Large intestine (tissue), 3 donors: Measurements from ENCODE around the gene SENP7. TPM values are rescaled to one million over a fixed set of nuclear protein-coding genes. Genes with fewer than 3 reads are reported as not detected.
"Not testable (repeated sequence)": the region's sequence is repeated elsewhere in the genome, so short reads cannot be mapped to it uniquely, and the experiment has no call there.

ENCODE experiments used
- DNase-seq, 2 donors: peaks; one replicate each; pipeline versions ENCODE4 v3.0.0 to v3.0.0-alpha.2; 2013
- H3K27ac ChIP-seq: one replicate; pipeline ENCODE4 v1.5.1; 2013; ENCODE audit warnings: low read length
- H3K27me3 ChIP-seq: 2 replicates; pipeline ENCODE4 v1.6.1; 2013; ENCODE audit warnings: low read length; ENCODE audit not compliant: control insufficient read depth, insufficient read depth
- H3K36me3 ChIP-seq: 2 replicates; pipeline ENCODE4 v1.6.1; 2013; ENCODE audit warnings: low read length; ENCODE audit not compliant: control insufficient read depth, insufficient read depth
- H3K4me1 ChIP-seq: one replicate; pipeline ENCODE4 v1.6.1; 2013; ENCODE audit warnings: low read length; ENCODE audit not compliant: control insufficient read depth, insufficient read depth
- H3K4me3 ChIP-seq: one replicate; pipeline ENCODE4 v1.5.1; 2013; ENCODE audit warnings: low read length
- H3K9me3 ChIP-seq: one replicate; pipeline ENCODE4 v1.6.1; 2013; ENCODE audit warnings: mild to moderate bottlenecking, low read depth, low read length, moderate library complexity; ENCODE audit not compliant: control insufficient read depth
- WGBS: methylation state at CpG from one replicate; pipeline ENCODE4 v1.1.5; 2013; ENCODE audit warnings: low lambda C conversion rate; ENCODE audit not compliant: insufficient coverage; 5-methylcytosine and 5-hydroxymethylcytosine counted together
- polyA plus RNA-seq: library from polyadenylated mRNA; unstranded; fragments of 120-200 nt; gene quantifications from one replicate; pipeline ENCODE4 v1.2.1, GENCODE V29; 2013

SENP7 gene
- polyA plus RNA-seq, 1 donor = 41.1 TPM

DNA sequence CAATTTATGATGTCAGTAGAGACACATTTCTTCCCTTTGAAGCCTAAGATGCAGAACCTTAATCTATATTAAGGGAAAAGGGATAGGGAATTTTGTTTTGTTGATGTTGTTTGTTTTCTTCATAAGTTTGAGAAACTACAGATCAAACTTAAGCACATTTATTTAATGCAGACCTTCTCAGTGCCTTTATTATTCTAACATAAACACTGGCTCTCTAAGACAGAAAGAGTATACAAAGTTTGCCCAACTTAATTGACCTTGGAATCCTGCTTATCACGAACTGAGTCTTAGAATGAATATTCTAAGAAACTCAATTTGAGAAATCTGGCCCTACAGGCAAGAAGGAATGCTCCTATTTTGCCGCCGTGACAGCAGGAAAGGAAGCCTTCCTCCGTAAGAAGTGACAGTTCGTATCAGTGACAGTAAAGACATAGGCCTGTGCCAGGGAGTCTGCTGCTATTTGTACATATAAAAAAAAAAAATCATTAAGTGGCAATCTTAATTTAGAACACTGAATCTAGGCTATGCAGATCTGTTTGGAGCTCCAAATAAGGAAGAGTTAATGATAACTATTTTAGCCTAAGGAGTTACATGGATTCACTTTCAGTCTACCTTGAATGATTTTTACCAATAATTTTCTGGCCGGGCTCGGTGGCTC is 183.9 kb downstream of the SENP7 start:
- H3K27me3 ChIP-seq = no peaks in the 10 kb centered on the region
- no peaks in the 10 kb centered on the region for H3K4me1 ChIP-seq
- no peak overlapping the region for H3K4me3 ChIP-seq
- no peaks in the 10 kb centered on the region for H3K9me3 ChIP-seq
- peaks cover 21% of the 10 kb centered on the region for H3K36me3 ChIP-seq
- H3K27ac ChIP-seq = no peak overlapping the region
- no peak for DNase-seq
- WGBS = 86% methylated on average over 4 of the region's 7 CpGs

DNA sequence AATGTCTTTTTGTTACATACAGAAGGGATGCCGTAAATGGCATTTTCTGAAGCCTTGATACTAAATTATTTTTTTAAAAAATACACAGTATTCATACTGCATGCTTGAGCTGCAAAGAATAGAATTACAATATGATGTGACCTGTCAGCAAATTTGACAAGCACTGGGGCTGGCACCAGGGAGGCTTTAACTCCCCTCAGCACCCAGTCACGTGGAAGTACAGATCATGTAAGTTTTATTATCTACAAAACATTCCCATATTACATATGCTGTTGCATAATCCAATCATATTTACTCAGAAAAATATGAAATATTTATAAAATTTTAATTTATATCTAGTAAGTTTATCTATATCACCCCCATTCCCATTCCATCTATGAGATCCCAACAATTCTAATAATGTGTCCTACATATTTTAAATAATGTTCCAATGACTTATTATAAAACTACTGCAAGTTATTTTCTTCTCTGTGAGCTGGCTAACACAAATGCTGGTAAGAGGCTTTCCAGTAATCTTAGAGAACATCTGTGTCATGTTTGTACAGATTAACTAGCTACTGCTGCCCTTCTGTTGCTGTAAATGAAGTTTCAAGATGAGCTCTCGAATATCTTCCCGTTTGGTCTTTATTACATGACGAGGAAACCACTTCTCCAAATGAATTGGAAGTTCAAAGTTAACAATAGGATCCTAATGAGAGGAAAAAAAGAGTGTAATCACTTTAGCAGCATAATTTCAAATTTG is 187.4 kb downstream of the SENP7 start:
- DNase-seq = peak in 1 of 2 donors; percentile 8
- H3K27me3 ChIP-seq = no peaks in the 10 kb centered on the region
- no peaks in the 10 kb centered on the region for H3K4me1 ChIP-seq
- H3K9me3 ChIP-seq = no peaks in the 10 kb centered on the region
- peaks cover 13% of the 10 kb centered on the region for H3K36me3 ChIP-seq
- 100% methylated on average over 1 of the region's 5 CpGs for WGBS
- no peak overlapping the region for H3K4me3 ChIP-seq
- H3K27ac ChIP-seq = no peak overlapping the region

DNA sequence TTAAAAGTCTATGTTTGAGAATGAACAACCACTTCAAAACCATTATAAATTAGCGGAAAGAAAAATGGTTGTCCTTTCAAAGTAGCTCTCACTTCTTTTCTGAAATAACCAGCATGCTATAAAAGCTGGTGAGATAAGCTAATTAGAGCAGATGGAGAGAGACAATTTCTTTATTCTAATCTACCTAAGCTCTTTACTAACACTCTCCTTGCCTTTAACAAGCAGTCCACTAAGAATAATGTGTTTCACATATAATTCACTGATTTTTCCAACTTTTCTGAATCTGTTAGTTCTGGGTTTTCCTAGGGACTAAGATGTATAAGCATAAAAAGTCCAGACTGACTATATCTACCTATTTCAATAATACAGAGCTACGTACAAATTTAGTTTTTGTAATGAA is 192.5 kb downstream of the SENP7 start, which contains the start of gene IMPG2:
Gene IMPG2 (minus strand): TSS at position 101 of the 400 bp plus-strand sequence. CDS start 203 bp downstream, outside the sequence.
- Histone ChIP-seq H3K27ac (no peak within 1 kb of the TSS), H3K9me3 (no peaks in the 10 kb centered on the region), H3K4me3 (no peak within 1 kb of the TSS), H3K36me3 (no peaks in the 10 kb centered on the region), H3K4me1 (no peaks in the 10 kb centered on the region), H3K27me3 (no peaks in the 10 kb centered on the region)
- 89% methylated on average over 2 of the region's 2 CpGs for WGBS
- DNase-seq = no peak

DNA sequence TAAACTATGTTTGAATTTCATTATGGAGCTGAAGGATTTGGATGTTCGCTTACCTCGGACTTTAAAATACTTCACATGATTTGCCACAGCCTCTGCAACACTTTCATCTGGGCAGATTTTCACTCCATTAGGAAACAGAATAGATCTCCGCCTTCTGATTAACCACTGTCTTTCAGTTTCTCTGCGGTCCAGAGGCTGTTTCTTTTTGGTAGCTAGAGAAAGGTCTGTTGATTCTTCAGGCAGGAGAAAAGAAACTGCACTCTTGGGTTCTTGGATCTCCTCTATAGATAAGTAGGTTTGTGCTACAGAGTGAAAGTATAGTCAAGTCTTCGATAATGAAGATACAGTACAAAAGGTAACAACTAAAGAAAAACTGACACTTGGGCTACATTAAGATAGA is 193.5 kb downstream of the SENP7 start:
- WGBS = 38% methylated on average over 2 of the region's 5 CpGs
- Histone ChIP-seq H3K36me3 (no peaks in the 10 kb centered on the region), H3K27me3 (no peaks in the 10 kb centered on the region), H3K4me3 (no peak overlapping the region), H3K27ac (no peak overlapping the region), H3K4me1 (no peaks in the 10 kb centered on the region), H3K9me3 (no peaks in the 10 kb centered on the region)
- no peak for DNase-seq

DNA sequence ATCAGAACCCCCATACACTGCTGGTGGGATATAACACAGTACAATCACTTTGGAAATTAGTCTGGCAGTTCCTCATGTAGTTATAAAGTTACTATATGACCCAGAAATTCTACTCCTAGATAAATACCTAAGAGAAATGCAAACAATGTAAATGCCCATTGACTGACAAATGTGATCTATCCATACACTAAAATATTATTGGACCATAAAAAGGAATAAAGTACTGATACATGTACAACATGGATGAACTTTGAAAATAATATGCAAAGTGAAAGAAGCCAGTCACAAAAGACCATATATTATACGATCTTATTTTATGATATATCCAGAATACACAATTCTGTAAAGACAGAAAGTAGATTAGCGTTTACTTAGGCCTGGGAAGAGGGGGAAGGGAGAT is 200.5 kb downstream of the SENP7 start:
- H3K27ac ChIP-seq = no peak overlapping the region
- peaks cover 5% of the 10 kb centered on the region for H3K9me3 ChIP-seq
- H3K36me3 ChIP-seq = no peaks in the 10 kb centered on the region
- H3K4me1 ChIP-seq = no peaks in the 10 kb centered on the region
- DNase-seq = no peak
- H3K4me3 ChIP-seq = no peak overlapping the region
- WGBS = no CpG with 5 or more reads among the region's 2 CpGs
- no peaks in the 10 kb centered on the region for H3K27me3 ChIP-seq

DNA sequence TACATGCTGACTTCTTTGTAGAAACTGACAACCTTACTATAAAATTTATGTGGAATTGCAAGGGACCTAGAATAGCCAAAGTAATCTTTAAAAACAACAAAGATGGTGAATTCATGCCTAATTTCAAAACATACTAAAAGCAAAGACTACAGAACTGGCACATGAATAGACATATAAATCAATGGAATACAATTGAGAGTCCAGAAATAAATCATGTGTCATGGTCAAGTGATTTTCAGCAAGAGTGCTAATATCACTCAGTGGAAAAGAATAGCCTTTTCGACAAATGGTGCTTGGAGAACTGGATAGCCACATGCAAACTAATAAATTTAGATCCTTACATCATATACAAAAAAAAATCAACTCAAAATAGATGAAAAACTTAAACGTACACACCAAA is 201.3 kb downstream of the SENP7 start:
- H3K27me3 ChIP-seq = no peaks in the 10 kb centered on the region
- 73% methylated on average over 1 of the region's 2 CpGs for WGBS
- H3K4me3 ChIP-seq = no peak overlapping the region

DNA sequence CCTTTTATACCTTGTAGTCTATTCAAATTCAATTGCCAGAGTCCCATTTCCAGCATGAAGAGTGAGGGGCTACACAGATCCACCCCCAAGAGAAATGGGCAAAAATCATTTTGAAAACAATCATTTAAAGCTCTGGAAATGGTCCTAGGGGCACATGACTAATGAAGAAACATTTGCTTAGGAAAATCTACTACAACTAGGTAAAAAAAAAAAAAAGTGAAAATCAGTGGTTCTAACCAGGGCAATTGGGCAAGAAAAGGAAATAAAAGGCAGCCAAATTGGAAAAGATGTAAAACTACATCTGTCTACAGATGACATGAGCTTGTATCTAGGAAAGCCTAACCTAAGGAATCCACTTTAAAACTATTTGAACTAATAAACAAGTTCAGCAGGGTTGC is 202.0 kb downstream of the SENP7 start:
- no peak overlapping the region for H3K4me3 ChIP-seq
- H3K9me3 ChIP-seq = peaks cover 5% of the 10 kb centered on the region
- no peaks in the 10 kb centered on the region for H3K36me3 ChIP-seq
- no peak for DNase-seq
- no peaks in the 10 kb centered on the region for H3K4me1 ChIP-seq
- H3K27ac ChIP-seq = no peak overlapping the region
- no peaks in the 10 kb centered on the region for H3K27me3 ChIP-seq

More for the DNA sequence above, 201.3 kb downstream of the SENP7 start:
- no peak overlapping the region for H3K27ac ChIP-seq
- no peaks in the 10 kb centered on the region for H3K36me3 ChIP-seq
- no peak for DNase-seq
- H3K4me1 ChIP-seq = no peaks in the 10 kb centered on the region
- H3K9me3 ChIP-seq = peaks cover 5% of the 10 kb centered on the region

DNA sequence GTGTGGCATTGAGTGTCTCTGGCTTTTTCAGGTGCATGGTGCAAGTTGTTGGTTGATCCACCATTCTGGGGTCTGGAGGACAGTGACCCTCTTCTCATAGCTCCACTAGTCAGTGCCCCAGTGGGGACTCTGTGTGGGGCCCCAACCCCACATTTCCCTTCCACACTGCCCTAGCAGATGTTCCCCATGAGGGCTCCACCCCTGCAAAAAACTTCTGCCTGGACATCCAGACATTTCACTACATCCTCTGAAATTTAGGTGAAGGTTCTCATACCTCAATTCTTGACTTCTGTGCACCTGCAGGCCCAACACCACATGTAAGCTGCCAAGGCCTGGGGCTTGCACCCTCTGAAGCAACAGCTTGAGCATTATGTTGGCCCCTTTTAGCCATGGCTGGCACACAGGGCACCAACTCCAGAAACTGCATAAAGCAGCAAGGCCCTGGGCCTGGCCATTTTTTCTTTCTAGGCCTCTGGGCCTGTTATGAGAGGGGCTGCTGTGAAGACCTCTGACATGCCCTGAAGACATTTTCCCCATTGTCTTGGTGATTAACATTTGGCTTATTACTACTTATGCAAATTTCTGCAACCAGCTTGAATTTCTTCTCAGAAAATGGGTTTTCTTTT is 204.8 kb downstream of the SENP7 start:
- H3K4me3 ChIP-seq, H3K27me3 ChIP-seq, H3K27ac ChIP-seq, H3K36me3 ChIP-seq, H3K9me3 ChIP-seq, DNase-seq, H3K4me1 ChIP-seq: not testable (repeated sequence)

DNA sequence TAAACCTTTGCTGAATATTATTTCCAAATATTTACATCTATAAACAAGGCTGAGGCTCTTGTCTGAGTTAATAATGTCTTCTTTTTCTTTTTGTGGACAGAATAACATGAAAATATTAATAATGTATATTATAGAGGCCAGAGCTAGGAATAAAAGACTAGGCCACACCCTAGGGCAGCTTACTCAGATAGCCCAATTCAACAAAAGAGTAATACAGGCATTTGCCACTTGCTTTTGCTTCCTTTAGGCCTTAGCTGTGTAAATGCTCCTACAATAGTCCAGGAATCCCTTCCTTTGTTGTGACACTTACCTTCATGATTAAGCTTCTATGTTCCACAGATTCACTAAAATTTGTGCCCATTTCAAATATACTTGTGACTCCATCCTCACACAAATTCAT is 209.2 kb downstream of the SENP7 start:
- Histone ChIP-seq H3K36me3 (no peaks in the 10 kb centered on the region), H3K4me3 (no peak overlapping the region), H3K27me3 (no peaks in the 10 kb centered on the region), H3K4me1 (no peaks in the 10 kb centered on the region), H3K27ac (no peak overlapping the region), H3K9me3 (peaks cover 5% of the 10 kb centered on the region)
- DNase-seq = no peak

DNA sequence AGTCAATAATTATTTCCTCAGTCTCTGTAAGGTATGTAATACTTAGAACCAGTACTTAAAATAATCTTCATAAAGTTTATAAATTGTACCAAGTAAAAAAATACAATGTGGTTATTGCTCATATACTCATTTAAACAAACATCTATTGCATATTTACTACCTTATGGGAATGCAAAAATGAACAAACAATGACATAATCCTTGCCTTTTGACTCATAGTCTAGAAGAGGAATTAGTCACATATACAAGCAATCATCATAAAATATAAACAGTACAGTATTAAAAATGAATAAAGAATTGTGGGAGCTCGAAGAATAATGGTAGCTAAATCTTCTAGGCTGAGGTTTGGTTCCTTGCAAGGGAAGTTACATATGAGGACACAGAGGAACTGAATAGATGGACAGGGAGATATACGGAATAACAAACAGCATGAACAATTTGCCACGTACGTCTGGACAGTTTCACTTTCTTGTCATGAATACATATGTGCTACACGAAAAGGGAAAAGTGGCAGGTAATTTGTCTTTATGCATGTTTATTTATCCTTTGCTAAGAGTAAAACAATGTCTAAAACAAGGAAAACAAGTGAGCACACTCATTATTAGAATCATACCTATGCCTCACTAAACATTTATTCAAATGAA is 209.8 kb downstream of the SENP7 start:
- Histone ChIP-seq H3K27me3 (no peaks in the 10 kb centered on the region), H3K27ac (no peak overlapping the region), H3K4me1 (no peaks in the 10 kb centered on the region), H3K4me3 (no peak overlapping the region), H3K36me3 (no peaks in the 10 kb centered on the region), H3K9me3 (peaks cover 4% of the 10 kb centered on the region)
- DNase-seq = no peak
- 50% methylated on average over 2 of the region's 5 CpGs for WGBS
